Vagina (tissue), 2 donors: ENCODE measurements around the gene ARHGAP8. TPM values are rescaled to one million over a fixed set of nuclear protein-coding genes. Genes with fewer than 3 reads are reported as not detected.
"Not testable (repeated sequence)": the region's sequence is repeated elsewhere in the genome, so short reads cannot be mapped to it uniquely, and the experiment has no call there.

ENCODE experiments used
- DNase-seq, 2 donors: peaks; one replicate each; pipeline ENCODE4 v3.0.0-alpha.2; 2017; ENCODE audit errors: extremely low spot score in 2 of 2
- H3K27ac ChIP-seq: fragments of 200-600 bp; sonication (generic); one replicate; pipeline ENCODE4 v1.5.1; 2019
- H3K27me3 ChIP-seq: fragments of 200-600 bp; sonication (generic); one replicate; pipeline ENCODE4 v1.5.1; 2019
- H3K36me3 ChIP-seq, 2 donors: fragments of 200-600 bp; sonication (generic); one replicate each; pipeline ENCODE4 v1.5.1; 2017 to 2019
- H3K4me1 ChIP-seq: fragments of 200-600 bp; sonication (generic); one replicate; pipeline ENCODE4 v1.5.1; 2019
- H3K4me3 ChIP-seq, 2 donors: fragments of 200-600 bp; sonication (generic); 1 replicate in 1 of 2; 2 replicates in 1 of 2; pipeline ENCODE4 v1.5.1; 2016 to 2019
- H3K9me3 ChIP-seq: fragments of 200-600 bp; sonication (generic); one replicate; pipeline ENCODE4 v1.5.1; 2019
- CTCF ChIP-seq, 3 experiments: fragments of 450-650 bp in 2 of 3; fragments of 200-600 bp in 1 of 3; sonication (generic) in 1 of 3; IDR thresholded peaks; one replicate each; pipeline ENCODE4 v1.5.1; 2017 to 2019; ENCODE audit warnings: antibody characterized with exemption in 3 of 3, mild to moderate bottlenecking in 2 of 3, moderate library complexity in 2 of 3
- POLR2A ChIP-seq, 2 donors: fragments of 450-650 bp; IDR thresholded peaks; one replicate each; pipeline ENCODE4 v1.6.1; 2017; ENCODE audit warnings: antibody characterized with exemption in 2 of 2, mild to moderate bottlenecking in 2 of 2, moderate library complexity in 2 of 2
- POLR2AphosphoS5 ChIP-seq, 2 donors: sonication (generic); formaldehyde crosslinking; IDR thresholded peaks; one replicate each; pipeline ENCODE4 v1.9.0; 2017; ENCODE audit warnings: antibody characterized with exemption in 2 of 2, mild to moderate bottlenecking in 2 of 2, low read depth in 1 of 2; ENCODE audit not compliant: insufficient read depth in 1 of 2
- intact Hi-C: fragments of 100-400 bp; cut with DNase I; formaldehyde crosslinking; loops from one replicate; pipeline ENCODE4 v1.15.1; 2023
- total RNA-seq: library from RNA; depleted of rRNA; stranded (reverse); fragments of >200 nt; gene quantifications from one replicate; pipeline ENCODE4 v1.2.3, GENCODE V29; 2016

The ARHGAP8 gene
- total RNA-seq, 1 donor from 2014 or later, result 9.3 TPM

DNA sequence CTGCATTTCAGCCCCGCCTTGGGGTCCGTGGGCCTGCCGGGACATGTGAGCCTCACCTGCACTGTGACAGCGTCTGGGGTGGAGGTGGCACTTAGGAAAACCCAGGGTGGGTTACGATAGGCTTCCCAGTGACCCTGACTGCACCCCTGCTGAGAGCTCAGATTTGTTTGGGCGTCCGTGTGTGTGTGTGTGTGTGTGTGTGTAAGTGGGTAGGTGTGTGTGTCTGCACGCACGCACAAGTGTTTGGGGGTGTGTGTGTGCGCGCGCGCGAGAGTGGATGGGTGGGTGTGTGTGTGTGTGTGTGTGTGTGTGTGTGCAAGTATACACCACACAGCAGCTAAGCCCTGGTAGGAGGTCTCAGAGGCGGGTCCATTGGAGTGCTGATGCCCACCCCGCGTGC, 12.1 kb upstream of the ARHGAP8 start:
- Histone ChIP-seq H3K4me3 (no peak overlapping the region), H3K4me1 (peaks cover 5% of the 10 kb centered on the region), H3K27me3 (no peaks in the 10 kb centered on the region), H3K27ac (no peak overlapping the region), H3K9me3 (no peaks in the 10 kb centered on the region), H3K36me3 (no peaks in the 10 kb centered on the region)
- intact Hi-C loops, result no loop called here
- TF ChIP-seq POLR2AphosphoS5 (IDR thresholded peaks at IDR 0.05; ENCODE audit: insufficient read depth in 1 of 2, low read depth in 1 of 2), result no peak
- no peak for TF ChIP-seq POLR2A (IDR thresholded peaks at IDR 0.05)
- no peak for TF ChIP-seq CTCF (IDR thresholded peaks at IDR 0.05)
- DNase-seq, result no peak

DNA sequence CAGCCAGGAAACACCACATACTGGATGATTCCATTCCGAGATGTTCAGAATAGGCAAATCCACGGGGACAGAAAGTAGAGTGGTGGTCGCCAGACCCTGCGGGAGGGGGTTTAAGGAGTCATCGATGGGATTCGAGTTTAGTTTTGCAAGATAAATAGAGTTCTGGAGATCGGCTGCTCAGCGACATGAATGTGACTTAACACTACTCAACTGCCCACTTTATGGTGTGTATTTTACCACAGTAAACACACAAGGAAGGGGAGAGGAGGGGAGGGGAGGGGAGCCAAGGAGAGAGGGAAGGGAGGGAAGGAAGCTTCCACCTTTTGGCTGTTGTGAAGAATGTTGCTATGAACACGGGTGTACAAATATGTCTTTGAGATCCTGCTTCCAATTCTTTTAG, 10.4 kb upstream of the ARHGAP8 start:
- Histone ChIP-seq H3K4me1 (peaks cover 5% of the 10 kb centered on the region), H3K27me3 (no peaks in the 10 kb centered on the region), H3K27ac (no peak overlapping the region), H3K36me3 (no peaks in the 10 kb centered on the region), H3K9me3 (no peaks in the 10 kb centered on the region), H3K4me3 (no peak overlapping the region)
- no peak for TF ChIP-seq POLR2A (IDR thresholded peaks at IDR 0.05)
- intact Hi-C loops, result no loop called here
- no peak for DNase-seq

DNA sequence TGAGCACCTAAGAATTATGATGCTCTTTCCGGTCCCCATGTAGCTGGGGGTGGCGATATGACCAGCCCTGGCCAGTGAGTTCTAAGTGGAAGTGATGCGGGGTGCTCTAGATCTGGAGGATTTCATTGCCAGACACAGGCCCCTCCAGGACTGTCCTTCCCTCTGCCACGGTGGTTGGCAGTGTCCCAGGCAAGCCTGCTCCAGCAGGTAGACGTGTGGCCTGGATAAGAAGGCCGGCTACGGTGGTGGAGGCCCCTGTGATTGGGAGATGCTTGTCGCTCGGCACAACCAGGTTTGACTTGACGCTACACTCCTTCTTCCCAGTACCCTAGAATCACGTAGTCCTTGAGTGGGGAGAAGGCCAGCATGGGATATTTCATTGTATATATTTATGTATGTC, 9.1 kb upstream of the ARHGAP8 start:
- intact Hi-C loops, result no loop called here
- Histone ChIP-seq H3K27ac (no peak overlapping the region), H3K4me3 (no peak overlapping the region), H3K27me3 (no peaks in the 10 kb centered on the region), H3K9me3 (no peaks in the 10 kb centered on the region), H3K4me1 (peaks cover 2% of the 10 kb centered on the region), H3K36me3 (no peaks in the 10 kb centered on the region)
- TF ChIP-seq CTCF (IDR thresholded peaks at IDR 0.05), result no peak
- no peak for TF ChIP-seq POLR2A (IDR thresholded peaks at IDR 0.05)
- DNase-seq, result no peak

GRCh38 chr22:44743804-44744211, 8.6 kb upstream of the ARHGAP8 start:
- H3K27ac ChIP-seq, result no peak overlapping the region
- H3K36me3 ChIP-seq, result no peaks in the 10 kb centered on the region
- H3K27me3 ChIP-seq, result no peaks in the 10 kb centered on the region
- TF ChIP-seq POLR2A (IDR thresholded peaks at IDR 0.05) (no peak), CTCF (IDR thresholded peaks at IDR 0.05) (no peak), POLR2AphosphoS5 (IDR thresholded peaks at IDR 0.05; ENCODE audit: insufficient read depth in 1 of 2, low read depth in 1 of 2) (no peak)
- intact Hi-C loops, result no loop called here
- DNase-seq, result no peak
- no peaks in the 10 kb centered on the region for H3K9me3 ChIP-seq
- H3K4me3 ChIP-seq, result no peak overlapping the region
- H3K4me1 ChIP-seq, result no peaks in the 10 kb centered on the region

DNA sequence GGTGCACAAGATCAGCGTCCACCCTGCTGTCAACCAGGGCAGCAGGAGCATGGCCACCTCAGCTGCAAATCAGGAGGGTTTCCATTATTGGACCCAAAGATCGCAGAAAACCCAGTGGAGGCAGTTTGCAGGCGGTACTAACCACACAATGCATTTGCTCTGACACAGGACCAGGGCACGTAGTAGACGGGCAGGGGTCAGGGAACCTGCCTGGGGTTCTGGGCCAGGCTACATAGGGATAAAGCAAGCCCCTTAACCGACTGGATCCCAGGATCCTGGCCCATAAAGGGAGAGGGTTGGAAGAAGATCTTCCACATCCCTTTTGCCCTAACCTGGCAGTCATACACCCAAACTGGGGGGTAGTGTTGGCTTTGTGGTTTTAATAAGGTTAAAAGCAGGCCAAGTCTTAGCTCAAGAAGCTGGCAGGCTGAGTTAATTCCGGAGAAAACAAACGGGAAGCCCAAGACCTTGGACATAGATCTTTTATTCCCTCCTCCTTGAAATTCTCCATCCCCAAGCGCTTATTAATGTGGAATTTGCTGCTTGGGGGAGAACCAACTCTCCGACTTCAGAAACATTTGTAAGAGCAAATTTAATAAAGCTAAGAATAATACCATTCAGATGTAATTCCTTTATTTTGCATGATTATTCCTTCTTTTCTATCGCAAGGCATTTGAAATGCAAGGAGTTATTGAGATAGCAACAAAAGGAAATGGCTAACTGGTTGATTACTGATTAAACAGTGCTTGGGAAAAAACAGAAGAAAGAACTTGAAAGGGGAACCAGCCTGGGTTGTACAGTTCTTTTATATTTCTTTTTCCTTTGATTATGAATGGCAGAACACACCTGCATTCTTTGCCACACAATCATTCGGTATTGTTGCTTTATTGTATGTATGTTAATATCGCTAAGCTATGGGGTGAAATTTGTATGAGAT, 6.3 kb upstream of the ARHGAP8 start:
- no peak for DNase-seq
- Histone ChIP-seq H3K4me3 (no peak overlapping the region), H3K9me3 (no peaks in the 10 kb centered on the region), H3K27me3 (no peaks in the 10 kb centered on the region), H3K27ac (no peak overlapping the region), H3K4me1 (no peaks in the 10 kb centered on the region), H3K36me3 (no peaks in the 10 kb centered on the region)
- intact Hi-C loops, result no loop called here
- TF ChIP-seq POLR2AphosphoS5 (IDR thresholded peaks at IDR 0.05; ENCODE audit: insufficient read depth in 1 of 2, low read depth in 1 of 2), result no peak
- no peak for TF ChIP-seq POLR2A (IDR thresholded peaks at IDR 0.05)
- no peak for TF ChIP-seq CTCF (IDR thresholded peaks at IDR 0.05)

DNA sequence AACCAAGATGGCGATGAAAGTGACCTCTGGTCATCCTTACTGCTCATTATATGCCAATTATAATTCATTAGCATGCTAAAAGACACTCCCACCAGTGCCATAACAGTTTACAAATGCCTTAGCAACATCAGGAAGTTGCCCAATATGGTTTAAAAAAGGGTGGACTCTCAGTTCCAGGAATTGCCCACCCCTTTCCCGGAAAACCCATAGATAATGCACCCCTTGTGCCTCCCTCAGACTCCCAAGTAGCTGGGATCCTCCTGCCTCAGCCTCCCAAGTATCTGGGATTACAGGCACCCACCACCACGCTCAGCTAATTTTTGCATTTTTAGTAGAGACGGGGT, 4.6 kb upstream of the ARHGAP8 start:
- H3K4me3 ChIP-seq, H3K4me1 ChIP-seq, H3K9me3 ChIP-seq, H3K36me3 ChIP-seq, intact Hi-C loops, H3K27ac ChIP-seq, DNase-seq, H3K27me3 ChIP-seq: not testable (repeated sequence)
